GM18526 (cell line): ENCODE measurements around the gene PEX14.

Experiments
- POLR2A ChIP-seq: IDR thresholded peaks from 3 replicates; pipeline ENCODE4 v1.6.1; 2011; ENCODE audit not compliant: insufficient read length; ENCODE audit errors: extremely low read depth

Gene PEX14

GRCh38 chr1:10665930-10666850 is 191.4 kb downstream of the PEX14 start:
- no peak for TF ChIP-seq POLR2A

GRCh38 chr1:10667861-10668761 is 193.4 kb downstream of the PEX14 start:
- no peak for TF ChIP-seq POLR2A

GRCh38 chr1:10669570-10669969 is 194.8 kb downstream of the PEX14 start:
- TF ChIP-seq POLR2A = no peak

GRCh38 chr1:10670190-10670589 is 195.4 kb downstream of the PEX14 start:
- no peak for TF ChIP-seq POLR2A

- no peak for TF ChIP-seq POLR2A
These were observed 196.3 kb downstream of the PEX14 start for GRCh38 chr1:10671090-10671489.

- no peak for TF ChIP-seq POLR2A
These were observed 197.0 kb downstream of the PEX14 start for GRCh38 chr1:10671622-10672342.

GRCh38 chr1:10672343-10673050 is 197.7 kb downstream of the PEX14 start:
- no peak for TF ChIP-seq POLR2A

GRCh38 chr1:10673109-10673711 is 198.5 kb downstream of the PEX14 start:
- TF ChIP-seq POLR2A = no peak

- TF ChIP-seq POLR2A = no peak
These were observed 199.5 kb downstream of the PEX14 start for GRCh38 chr1:10674222-10674621.

GRCh38 chr1:10674700-10675609 is 200.2 kb downstream of the PEX14 start:
- TF ChIP-seq POLR2A = no peak

- no peak for TF ChIP-seq POLR2A
These were observed 201.1 kb downstream of the PEX14 start for GRCh38 chr1:10675813-10676212.

GRCh38 chr1:10676963-10677362 is 202.2 kb downstream of the PEX14 start:
- TF ChIP-seq POLR2A = no peak
